ENCODE data around the gene GTF2B. TPM values are rescaled to one million over a fixed set of nuclear protein-coding genes. Genes with fewer than 3 reads are reported as not detected.
"Not testable (repeated sequence)": the region's sequence is repeated elsewhere in the genome, so short reads cannot be mapped to it uniquely, and the experiment has no call there.

The GTF2B gene
- total and polyA plus RNA-seq, 9 of the 15 experiments (the other 6 are each of a cell fraction or from before 2014, with no cell fraction given): 34.5 to 113 (median 66.0) TPM

DNA sequence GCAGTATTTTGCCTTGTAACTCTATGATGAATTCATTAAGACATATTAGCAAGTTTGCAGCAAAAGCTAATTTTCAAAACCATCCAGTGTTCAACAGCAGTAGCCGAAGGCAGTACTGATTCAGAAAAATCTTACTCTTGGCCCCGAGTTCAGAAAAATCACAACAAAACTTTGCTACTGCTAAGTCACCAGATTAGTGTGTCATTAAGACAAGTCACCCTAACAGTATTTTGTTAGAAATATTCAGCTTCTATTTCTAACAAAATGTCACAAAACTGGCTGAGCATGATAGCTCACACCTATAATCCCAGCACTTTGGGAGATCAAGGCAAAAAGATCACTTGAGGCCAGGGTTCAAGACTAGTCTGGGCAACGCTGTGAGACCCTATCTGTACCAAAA is 8.2 kb downstream of the GTF2B start:
- BruUV-seq (replicated peaks): no TSS peak
- no peak for ATAC-seq
- Histone ChIP-seq H3K9ac (ENCODE audit: insufficient read depth in 1 of 2, low read depth in 2 of 2, low read length in 2 of 2) (no peak overlapping the region), H3K27ac (ENCODE audit: extremely low read depth, low read depth, low read length) (no peak overlapping the region), H3K4me3 (no peak overlapping the region), H3K36me3 (ENCODE audit: control insufficient read depth, insufficient read depth, low read length) (peaks cover 80% of the 10 kb centered on the region), H4K20me1 (replicated peaks; ENCODE audit: control insufficient read depth, insufficient read depth, low read length) (peaks cover 3% of the 10 kb centered on the region; the same call in 1 of the 2 replicates), H3K9me3 (replicated peaks; ENCODE audit: control insufficient read depth, insufficient read depth, low read depth, low read length) (no peaks in the 10 kb centered on the region), H3K27me3 (ENCODE audit: control insufficient read depth in 2 of 2, insufficient read depth in 2 of 2, low read length in 2 of 2) (no peaks in the 10 kb centered on the region), H3K4me2 (ENCODE audit: insufficient read depth, low read length) (no peak overlapping the region), H2AFZ (ENCODE audit: low read depth, low read length) (no peak overlapping the region), H3K79me2 (ENCODE audit: control insufficient read depth, insufficient read depth, low read length) (peaks cover 7% of the 10 kb centered on the region), H3K9me1 (ENCODE audit: control insufficient read depth, insufficient read depth, low read length) (no peaks in the 10 kb centered on the region), H3K4me1 (replicated peaks in 1 of 2; ENCODE audit: control insufficient read depth in 2 of 2, insufficient read depth in 2 of 2, low read length in 2 of 2) (no peaks in the 10 kb centered on the region)
- no peak for FAIRE-seq
- WGBS (ENCODE audit: insufficient coverage, low coverage, missing lambda C conversion rate): 64% methylated on average over 3 of the region's 3 CpGs
- ChIA-PET POLR2A (interaction anchor here (1.0 kb wide), 1 partner anchor 8 kb away, joined by 4 read pairs; the partner anchor contains the start of gene GTF2B), CTCF (ENCODE audit: low intra/inter-chr PET ratio) (no interaction called here)
- in situ Hi-C loops (cut with MboI): no loop called here
- TF ChIP-seq PTTG1 (tag; IDR thresholded peaks at IDR 0.05; ENCODE audit: low read depth) (no peak), ZNF121 (CRISPR knock-in tag; conservative IDR thresholded peaks at IDR 0.05) (0 out of 2 replicates have a peak, but pooled peaks have one; percentile 24)
- TF ChIP-seq, protein P1, sequence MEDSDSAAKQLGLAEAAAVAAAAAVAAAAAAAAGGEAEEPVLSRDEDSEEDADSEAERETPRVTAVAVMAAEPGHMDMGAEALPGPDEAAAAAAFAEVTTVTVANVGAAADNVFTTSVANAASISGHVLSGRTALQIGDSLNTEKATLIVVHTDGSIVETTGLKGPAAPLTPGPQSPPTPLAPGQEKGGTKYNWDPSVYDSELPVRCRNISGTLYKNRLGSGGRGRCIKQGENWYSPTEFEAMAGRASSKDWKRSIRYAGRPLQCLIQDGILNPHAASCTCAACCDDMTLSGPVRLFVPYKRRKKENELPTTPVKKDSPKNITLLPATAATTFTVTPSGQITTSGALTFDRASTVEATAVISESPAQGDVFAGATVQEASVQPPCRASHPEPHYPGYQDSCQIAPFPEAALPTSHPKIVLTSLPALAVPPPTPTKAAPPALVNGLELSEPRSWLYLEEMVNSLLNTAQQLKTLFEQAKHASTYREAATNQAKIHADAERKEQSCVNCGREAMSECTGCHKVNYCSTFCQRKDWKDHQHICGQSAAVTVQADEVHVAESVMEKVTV (CRISPR knock-in tag; IDR thresholded peaks at IDR 0.05): no peak
- intact Hi-C loops (cut with micrococcal nuclease): no loop called here
- DNase-seq (ENCODE audit: extremely low read depth in 1 of 4, low spot score in 3 of 4): no peak

DNA sequence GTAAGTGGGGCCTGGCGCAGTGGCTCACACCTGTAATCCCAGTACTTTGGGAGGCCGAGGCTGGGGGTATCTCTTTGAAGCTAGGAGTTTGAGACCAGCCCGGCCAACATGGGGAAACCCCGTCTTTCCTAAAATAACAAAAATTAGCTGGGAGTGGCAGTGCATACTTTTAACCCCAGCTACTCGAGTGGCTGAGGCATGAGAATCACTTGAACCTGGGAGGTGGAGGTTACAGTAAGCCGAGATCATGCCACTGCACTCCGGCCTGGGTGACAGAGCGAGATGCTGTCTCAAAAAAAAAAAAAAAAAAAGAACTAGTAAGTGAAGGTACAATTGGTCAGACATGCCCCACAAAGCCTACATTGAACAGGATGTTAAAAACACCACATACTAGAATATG is 10.7 kb downstream of the GTF2B start:
- CTCF ChIA-PET (ENCODE audit: low intra/inter-chr PET ratio); FAIRE-seq; DNase-seq (ENCODE audit: extremely low read depth in 1 of 4, low spot score in 3 of 4); H3K4me3 ChIP-seq; BruUV-seq (replicated peaks); intact Hi-C loops (cut with micrococcal nuclease); H3K9me1 ChIP-seq (ENCODE audit: control insufficient read depth, insufficient read depth, low read length); H2AFZ ChIP-seq (ENCODE audit: low read depth, low read length); H3K27ac ChIP-seq (ENCODE audit: extremely low read depth, low read depth, low read length); H4K20me1 ChIP-seq (replicated peaks; ENCODE audit: control insufficient read depth, insufficient read depth, low read length); H3K4me1 ChIP-seq (replicated peaks in 1 of 2; ENCODE audit: control insufficient read depth in 2 of 2, insufficient read depth in 2 of 2, low read length in 2 of 2); H3K9me3 ChIP-seq (replicated peaks; ENCODE audit: control insufficient read depth, insufficient read depth, low read depth, low read length); H3K9ac ChIP-seq (ENCODE audit: insufficient read depth in 1 of 2, low read depth in 2 of 2, low read length in 2 of 2); ATAC-seq; H3K4me2 ChIP-seq (ENCODE audit: insufficient read depth, low read length); in situ Hi-C loops (cut with MboI); H3K27me3 ChIP-seq (ENCODE audit: control insufficient read depth in 2 of 2, insufficient read depth in 2 of 2, low read length in 2 of 2): not testable (repeated sequence)
- Histone ChIP-seq H3K79me2 (ENCODE audit: control insufficient read depth, insufficient read depth, low read length) (peaks cover 16% of the 10 kb centered on the region), H3K36me3 (ENCODE audit: control insufficient read depth, insufficient read depth, low read length) (peaks cover 57% of the 10 kb centered on the region)
- POLR2A ChIA-PET: interaction anchor here (0.7 to 1.4 kb wide), 3 partner anchors 10 to 1062 kb away, joined by 3 to 7 read pairs (median 4); partner anchors contain the start of gene GTF2B
- 94% methylated on average over 6 of the region's 8 CpGs for WGBS (ENCODE audit: insufficient coverage, low coverage, missing lambda C conversion rate)

Measured in K562 (cell line).